ENCODE results near the gene NFIB. TPM values are rescaled to one million over a fixed set of nuclear protein-coding genes. Genes with fewer than 3 reads are reported as not detected.

NFIB gene
- total RNA-seq, 2 experiments from 2014 or later: 13.7 to 25.1 TPM

- Histone ChIP-seq H3K27ac (ENCODE audit: low read depth, low read length, poor library complexity, severe bottlenecking) (no peak overlapping the region), H3K9me3 (ENCODE audit: low read length) (no peaks in the 10 kb centered on the region), H2AFZ (ENCODE audit: low read length) (no peak overlapping the region), H3K9me2 (ENCODE audit: insufficient read depth, low read length) (no peaks in the 10 kb centered on the region), H3K4me3 (ENCODE audit: low read depth, low read length, poor library complexity, severe bottlenecking) (no peak overlapping the region), H3K4me1 (ENCODE audit: insufficient read depth, low read length, poor library complexity, severe bottlenecking) (no peaks in the 10 kb centered on the region), H4K20me1 (ENCODE audit: insufficient read depth, low read length) (no peaks in the 10 kb centered on the region), H3K79me2 (ENCODE audit: insufficient read depth, low read depth, low read length) (no peaks in the 10 kb centered on the region), H3K4me2 (ENCODE audit: low read length) (no peak overlapping the region), H3K36me3 (ENCODE audit: insufficient read depth, low read length) (no peaks in the 10 kb centered on the region)
- intact Hi-C loops (cut with micrococcal nuclease; ENCODE audit: unreplicated experiment): no loop called here
- no TSS peak for BruUV-seq (replicated peaks)
- no peak for DNase-seq (ENCODE audit: low spot score)
- ChIA-PET POLR2A (interaction anchor here (0.7 kb wide), 1 partner anchor 261 kb away, joined by 3 read pairs; no protein-coding TSS in a partner anchor), CTCF (ENCODE audit: unreplicated experiment) (no interaction called here)
- TF ChIP-seq EZH2phosphoT487 (IDR thresholded peaks at IDR 0.05; ENCODE audit: borderline replicate concordance, low read depth, low read length) (no peak), CTCF (conservative IDR thresholded peaks at IDR 0.05; ENCODE audit: low read length) (no peak)
These were observed 251.2 kb downstream of the NFIB start for GRCh38 chr9:14062586-14063221.

GRCh38 chr9:14061936-14062585 is 251.9 kb downstream of the NFIB start:
- Histone ChIP-seq H3K4me1 (ENCODE audit: insufficient read depth, low read length, poor library complexity, severe bottlenecking) (no peaks in the 10 kb centered on the region), H3K9me2 (ENCODE audit: insufficient read depth, low read length) (no peaks in the 10 kb centered on the region), H3K36me3 (ENCODE audit: insufficient read depth, low read length) (no peaks in the 10 kb centered on the region), H3K27ac (ENCODE audit: low read depth, low read length, poor library complexity, severe bottlenecking) (no peak overlapping the region), H3K79me2 (ENCODE audit: insufficient read depth, low read depth, low read length) (no peaks in the 10 kb centered on the region), H4K20me1 (ENCODE audit: insufficient read depth, low read length) (no peaks in the 10 kb centered on the region), H2AFZ (ENCODE audit: low read length) (no peak overlapping the region), H3K4me3 (ENCODE audit: low read depth, low read length, poor library complexity, severe bottlenecking) (no peak overlapping the region), H3K4me2 (ENCODE audit: low read length) (no peak overlapping the region), H3K9me3 (ENCODE audit: low read length) (no peaks in the 10 kb centered on the region)
- DNase-seq (ENCODE audit: low spot score): no peak
- BruUV-seq (replicated peaks): no TSS peak
- intact Hi-C loops (cut with micrococcal nuclease; ENCODE audit: unreplicated experiment): no loop called here
- ChIA-PET CTCF (ENCODE audit: unreplicated experiment) (no interaction called here), POLR2A (no interaction called here)
- no peak for TF ChIP-seq CTCF (conservative IDR thresholded peaks at IDR 0.05; ENCODE audit: low read length)
- no peak for TF ChIP-seq EZH2phosphoT487 (IDR thresholded peaks at IDR 0.05; ENCODE audit: borderline replicate concordance, low read depth, low read length)

- Histone ChIP-seq H3K9me3 (ENCODE audit: low read length) (no peaks in the 10 kb centered on the region), H2AFZ (ENCODE audit: low read length) (no peak overlapping the region), H4K20me1 (ENCODE audit: insufficient read depth, low read length) (no peaks in the 10 kb centered on the region), H3K27ac (ENCODE audit: low read depth, low read length, poor library complexity, severe bottlenecking) (no peak overlapping the region), H3K9me2 (ENCODE audit: insufficient read depth, low read length) (no peaks in the 10 kb centered on the region), H3K79me2 (ENCODE audit: insufficient read depth, low read depth, low read length) (no peaks in the 10 kb centered on the region), H3K4me2 (ENCODE audit: low read length) (no peak overlapping the region), H3K36me3 (ENCODE audit: insufficient read depth, low read length) (no peaks in the 10 kb centered on the region), H3K4me3 (ENCODE audit: low read depth, low read length, poor library complexity, severe bottlenecking) (no peak overlapping the region), H3K4me1 (ENCODE audit: insufficient read depth, low read length, poor library complexity, severe bottlenecking) (no peaks in the 10 kb centered on the region)
- intact Hi-C loops (cut with micrococcal nuclease; ENCODE audit: unreplicated experiment): no loop called here
- CTCF ChIA-PET (ENCODE audit: unreplicated experiment): no interaction called here
- TF ChIP-seq EZH2phosphoT487 (IDR thresholded peaks at IDR 0.05; ENCODE audit: borderline replicate concordance, low read depth, low read length) (no peak), CTCF (conservative IDR thresholded peaks at IDR 0.05; ENCODE audit: low read length) (no peak)
- no TSS peak for BruUV-seq (replicated peaks)
- no peak for DNase-seq (ENCODE audit: low spot score)
- POLR2A ChIA-PET: interaction anchor here (0.7 kb wide), 1 partner anchor 53 kb away, joined by 3 read pairs; no protein-coding TSS in a partner anchor
These were observed 255.6 kb downstream of the NFIB start for GRCh38 chr9:14058325-14058688.
